MM.1S (cell line): Measurements from ENCODE around the gene SIK2.
A peak's percentile ranks its signal among the peaks of the same experiment; 100 is the strongest.

ENCODE experiments used
- DNase-seq: peaks from one replicate; pipeline ENCODE4 v3.0.0-alpha.2; 2015
- H2AFZ ChIP-seq: fragments of 300-600 bp; sonication (generic); 2 replicates; pipeline ENCODE4 v1.6.0; 2016; ENCODE audit warnings: antibody characterized with exemption, low read length
- H3F3A ChIP-seq: fragments of 300-600 bp; sonication (generic); 2 replicates; pipeline ENCODE4 v1.6.1; 2016; ENCODE audit warnings: mild to moderate bottlenecking, antibody characterized with exemption, low read length, moderate library complexity, mixed read lengths; ENCODE audit not compliant: insufficient read depth
- H3K27ac ChIP-seq: fragments of 300-600 bp; sonication (generic); 2 replicates; pipeline ENCODE4 v1.5.1; 2016; ENCODE audit warnings: mild to moderate bottlenecking, low read length
- H3K27me3 ChIP-seq: fragments of 300-600 bp; sonication (generic); replicated peaks from 2 replicates; pipeline ENCODE4 v1.6.0; 2016; ENCODE audit warnings: low read length; ENCODE audit not compliant: insufficient read depth
- H3K36me3 ChIP-seq: fragments of 300-600 bp; sonication (generic); replicated peaks from 2 replicates; pipeline ENCODE4 v1.6.1; 2016; ENCODE audit warnings: mild to moderate bottlenecking, low read length, mixed read lengths; ENCODE audit not compliant: insufficient read depth
- H3K4me1 ChIP-seq: fragments of 300-600 bp; sonication (generic); 2 replicates; pipeline ENCODE4 v1.6.1; 2016; ENCODE audit warnings: low read length, mixed read lengths
- H3K4me2 ChIP-seq: fragments of 300-600 bp; sonication (generic); 2 replicates; pipeline ENCODE4 v1.6.0; 2016; ENCODE audit warnings: low read depth, low read length
- H3K4me3 ChIP-seq: fragments of 300-600 bp; sonication (generic); 2 replicates; pipeline ENCODE4 v1.5.1; 2016; ENCODE audit warnings: low read length, mixed read lengths
- H3K79me2 ChIP-seq: fragments of 300-600 bp; sonication (generic); 2 replicates; pipeline ENCODE4 v1.6.1; 2016; ENCODE audit warnings: mixed run types, low read length, mixed read lengths
- H3K9ac ChIP-seq: fragments of 300-600 bp; sonication (generic); 2 replicates; pipeline ENCODE4 v1.6.1; 2016; ENCODE audit warnings: low read length, mixed read lengths
- H3K9me2 ChIP-seq: fragments of 300-600 bp; sonication (generic); replicated peaks from 2 replicates; pipeline ENCODE4 v1.6.1; 2016; ENCODE audit warnings: mild to moderate bottlenecking, low read length, mixed read lengths; ENCODE audit not compliant: insufficient read depth
- H3K9me3 ChIP-seq: fragments of 300-600 bp; sonication (generic); replicated peaks from 2 replicates; pipeline ENCODE4 v1.6.1; 2016; ENCODE audit warnings: mild to moderate bottlenecking, low read length, mixed read lengths; ENCODE audit not compliant: insufficient read depth
- H4K20me1 ChIP-seq: fragments of 300-600 bp; sonication (generic); 2 replicates; pipeline ENCODE4 v1.6.1; 2016; ENCODE audit warnings: mild to moderate bottlenecking, low read length, moderate library complexity, mixed read lengths; ENCODE audit not compliant: insufficient read depth
- EZH2 ChIP-seq: fragments of 300-600 bp; sonication (generic); optimal IDR thresholded peaks from 2 replicates; pipeline ENCODE3; 2017; ENCODE audit warnings: low read depth, mild to moderate bottlenecking, antibody characterized with exemption, low read length, mixed read lengths
- EZH2phosphoT487 ChIP-seq: fragments of 300-600 bp; sonication (generic); IDR thresholded peaks from 2 replicates; pipeline ENCODE4 v1.6.1; 2018; ENCODE audit warnings: antibody characterized with exemption, low read length
- TF ChIP-seq, protein P1 (sequence below): fragments of 300-600 bp; sonication (generic); IDR thresholded peaks from 2 replicates; pipeline ENCODE4 v1.5.1; 2016; ENCODE audit warnings: antibody characterized with exemption, low read length, mixed read lengths

SIK2 gene

DNA sequence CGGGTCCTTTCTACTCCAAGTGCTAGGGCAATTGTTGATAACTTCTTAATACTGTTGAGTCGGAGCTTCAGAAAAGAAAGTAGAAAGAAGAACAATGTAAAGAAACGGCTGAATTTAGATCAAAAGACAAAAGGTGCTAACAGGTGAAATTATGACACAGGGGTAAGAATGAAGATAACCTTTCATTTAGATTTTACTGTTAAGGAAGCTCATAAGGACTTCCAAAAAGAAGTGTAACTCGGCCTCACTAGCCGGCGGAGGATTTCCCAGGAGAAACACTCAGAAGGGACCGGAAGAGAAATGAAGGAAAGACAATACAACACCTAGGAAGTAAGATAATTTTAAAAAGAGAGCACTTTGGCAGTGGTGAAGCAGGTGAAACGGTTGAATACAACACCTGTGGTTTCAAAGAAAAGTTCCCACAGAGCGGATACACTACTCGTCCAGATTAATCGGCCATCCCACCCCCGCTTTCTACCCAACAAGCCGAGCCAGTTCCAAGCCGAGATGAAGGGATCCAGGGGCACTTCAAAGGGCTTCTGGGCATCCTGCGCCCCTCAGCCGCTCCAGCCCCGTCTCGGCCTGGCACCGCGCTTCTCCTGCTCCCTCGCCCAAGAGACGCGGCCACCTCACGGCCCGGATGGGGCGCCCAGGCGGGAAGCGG lies 163.2 kb downstream of the SIK2 start:
- H3K9ac ChIP-seq = peak overlapping the region; percentile 80
- H3K4me2 ChIP-seq = peak overlapping the region; percentile 63
- peak; percentile 11 for DNase-seq
- no peaks in the 10 kb centered on the region for H4K20me1 ChIP-seq
- peak overlapping the region; percentile 96 for H3K4me3 ChIP-seq
- peaks cover 35% of the 10 kb centered on the region for H3K79me2 ChIP-seq
- peak overlapping the region; percentile 18; the same call in 1 of the 2 replicates for H3K27ac ChIP-seq
- H3K9me2 ChIP-seq = no peaks in the 10 kb centered on the region
- peaks cover 7% of the 10 kb centered on the region; the same call in 1 of the 2 replicates for H3K4me1 ChIP-seq
- peak overlapping the region; percentile 97 for H2AFZ ChIP-seq
- peaks cover 11% of the 10 kb centered on the region for H3K36me3 ChIP-seq
- H3K9me3 ChIP-seq = no peaks in the 10 kb centered on the region
- no peaks in the 10 kb centered on the region for H3K27me3 ChIP-seq
- no peaks in the 10 kb centered on the region for H3F3A ChIP-seq
- TF ChIP-seq EZH2phosphoT487 (no peak), EZH2 (no peak)
- TF ChIP-seq, protein P1, sequence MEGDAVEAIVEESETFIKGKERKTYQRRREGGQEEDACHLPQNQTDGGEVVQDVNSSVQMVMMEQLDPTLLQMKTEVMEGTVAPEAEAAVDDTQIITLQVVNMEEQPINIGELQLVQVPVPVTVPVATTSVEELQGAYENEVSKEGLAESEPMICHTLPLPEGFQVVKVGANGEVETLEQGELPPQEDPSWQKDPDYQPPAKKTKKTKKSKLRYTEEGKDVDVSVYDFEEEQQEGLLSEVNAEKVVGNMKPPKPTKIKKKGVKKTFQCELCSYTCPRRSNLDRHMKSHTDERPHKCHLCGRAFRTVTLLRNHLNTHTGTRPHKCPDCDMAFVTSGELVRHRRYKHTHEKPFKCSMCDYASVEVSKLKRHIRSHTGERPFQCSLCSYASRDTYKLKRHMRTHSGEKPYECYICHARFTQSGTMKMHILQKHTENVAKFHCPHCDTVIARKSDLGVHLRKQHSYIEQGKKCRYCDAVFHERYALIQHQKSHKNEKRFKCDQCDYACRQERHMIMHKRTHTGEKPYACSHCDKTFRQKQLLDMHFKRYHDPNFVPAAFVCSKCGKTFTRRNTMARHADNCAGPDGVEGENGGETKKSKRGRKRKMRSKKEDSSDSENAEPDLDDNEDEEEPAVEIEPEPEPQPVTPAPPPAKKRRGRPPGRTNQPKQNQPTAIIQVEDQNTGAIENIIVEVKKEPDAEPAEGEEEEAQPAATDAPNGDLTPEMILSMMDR = no peak

DNA sequence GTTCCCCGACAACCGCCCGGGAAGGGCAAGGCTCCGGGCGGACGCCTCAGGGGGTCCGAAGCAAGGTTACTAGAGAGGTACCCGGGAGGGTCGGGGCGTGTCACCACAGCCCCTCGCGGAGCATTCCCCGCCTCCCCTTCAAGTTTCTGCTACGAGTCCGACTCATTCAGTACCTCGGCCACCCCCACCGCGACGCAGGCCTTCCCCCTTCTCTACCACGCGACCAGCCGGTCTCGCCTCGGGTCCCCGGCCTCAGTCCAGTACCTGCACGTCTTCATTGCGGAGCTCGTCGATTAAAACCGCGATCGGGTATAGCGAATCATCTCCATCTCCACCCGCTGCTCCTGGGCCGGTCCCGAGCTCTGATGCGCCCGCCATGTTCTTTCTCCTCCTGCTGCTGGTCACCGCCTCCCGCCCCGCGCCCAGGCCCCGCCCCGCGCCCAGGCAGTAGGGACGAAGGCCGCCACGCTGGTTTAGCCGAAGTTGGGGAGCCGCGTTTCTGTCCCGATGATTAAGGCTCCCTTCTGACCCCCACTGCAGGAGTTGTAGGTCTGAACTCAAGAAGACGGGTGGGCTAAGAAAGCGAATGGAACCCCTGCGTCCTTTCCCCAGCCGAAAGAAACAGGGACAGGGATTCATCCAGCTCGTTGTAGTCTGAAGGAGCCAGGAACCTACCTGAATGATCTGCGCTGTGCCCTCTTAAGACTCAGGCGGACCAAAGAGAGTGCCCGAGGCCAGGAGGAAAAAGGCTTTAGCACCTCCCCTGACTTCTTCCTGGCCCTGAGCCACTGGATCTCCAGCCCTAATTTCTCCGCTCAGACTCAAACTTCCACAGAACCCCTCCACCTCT lies 164.0 kb downstream of the SIK2 start, which contains the start of gene PPP2R1B:
Gene PPP2R1B (minus strand): TSS at position 406 of the 850 bp plus-strand sequence. CDS start 28 bp downstream, at position 378.
- H2AFZ ChIP-seq = peak within 1 kb of the TSS; percentile 97
- H4K20me1 ChIP-seq = no peaks in the 10 kb centered on the region
- H3K36me3 ChIP-seq = peaks cover 5% of the 10 kb centered on the region
- H3K27me3 ChIP-seq = no peaks in the 10 kb centered on the region
- H3F3A ChIP-seq = no peaks in the 10 kb centered on the region
- TF ChIP-seq EZH2phosphoT487 = no peak
- no peak for TF ChIP-seq EZH2
- TF ChIP-seq, protein P1 = no peak
- peaks cover 7% of the 10 kb centered on the region; the same call in 1 of the 2 replicates for H3K4me1 ChIP-seq
- H3K9me2 ChIP-seq = no peaks in the 10 kb centered on the region
- H3K9me3 ChIP-seq = no peaks in the 10 kb centered on the region
- peaks cover 35% of the 10 kb centered on the region for H3K79me2 ChIP-seq
- H3K9ac ChIP-seq = peak within 1 kb of the TSS; percentile 80
- H3K4me3 ChIP-seq = peak within 1 kb of the TSS; percentile 96
- H3K4me2 ChIP-seq = peak within 1 kb of the TSS; percentile 92
- H3K27ac ChIP-seq = peak within 1 kb of the TSS; percentile 18; the same call in 1 of the 2 replicates
- peak; percentile 65 for DNase-seq

GRCh38 chr11:111766834-111767142 lies 164.5 kb downstream of the SIK2 start:
- peaks cover 7% of the 10 kb centered on the region; the same call in 1 of the 2 replicates for H3K4me1 ChIP-seq
- no peak for TF ChIP-seq EZH2
- TF ChIP-seq EZH2phosphoT487 = no peak
- TF ChIP-seq, protein P1 = no peak
- H3K9ac ChIP-seq = peak overlapping the region; percentile 52; the same call in 1 of the 2 replicates
- no peaks in the 10 kb centered on the region for H3K9me3 ChIP-seq
- no peaks in the 10 kb centered on the region for H3K27me3 ChIP-seq
- peak overlapping the region; percentile 96 for H3K4me3 ChIP-seq
- H3K79me2 ChIP-seq = peaks cover 35% of the 10 kb centered on the region
- H3K4me2 ChIP-seq = peak overlapping the region; percentile 92
- no peak for DNase-seq
- no peak overlapping the region; the same call in 1 of the 2 replicates for H3K27ac ChIP-seq
- H4K20me1 ChIP-seq = no peaks in the 10 kb centered on the region
- no peaks in the 10 kb centered on the region for H3F3A ChIP-seq
- no peaks in the 10 kb centered on the region for H3K9me2 ChIP-seq
- H3K36me3 ChIP-seq = peaks cover 5% of the 10 kb centered on the region; the same call in 1 of the 2 replicates
- peak overlapping the region; percentile 97 for H2AFZ ChIP-seq
